Measurements from ENCODE around the gene UGT1A7. TPM values are rescaled to one million over a fixed set of nuclear protein-coding genes. Genes with fewer than 3 reads are reported as not detected.
"Not testable (repeated sequence)": the region's sequence is repeated elsewhere in the genome, so short reads cannot be mapped to it uniquely, and the experiment has no call there.

The UGT1A7 gene
- polyA plus RNA-seq, 1 donor = not detected

GRCh38 chr2:233712611-233713261 lies 31.0 kb downstream of the UGT1A7 start, which contains the start of gene UGT1A5:
UGT1A5 (plus strand) TSS chr2:233712907; CDS start chr2:233712992, 85 bp downstream.
- DNase-seq (ENCODE audit: low read depth) = no peak

GRCh38 chr2:233713262-233713615 lies 31.5 kb downstream of the UGT1A7 start:
- no peak for DNase-seq (ENCODE audit: low read depth)

- DNase-seq (ENCODE audit: low read depth) = no peak
Observed at GRCh38 chr2:233714121-233714520, 32.4 kb downstream of the UGT1A7 start.

- DNase-seq (ENCODE audit: low read depth) = no peak
Observed at GRCh38 chr2:233718552-233718951, 36.9 kb downstream of the UGT1A7 start, which contains the start of gene UGT1A4. UGT1A4 (plus strand) TSS chr2:233718736; CDS start chr2:233718821, 85 bp downstream.

GRCh38 chr2:233728723-233729301 lies 47.1 kb downstream of the UGT1A7 start, which contains the start of gene UGT1A3:
UGT1A3 (plus strand) TSS chr2:233729042; CDS start chr2:233729127, 85 bp downstream.
- no peak for DNase-seq (ENCODE audit: low read depth)

GRCh38 chr2:233736868-233737653 lies 55.4 kb downstream of the UGT1A7 start:
- not testable (repeated sequence) for DNase-seq (ENCODE audit: low read depth)

GRCh38 chr2:233740870-233741269 lies 59.2 kb downstream of the UGT1A7 start:
- no peak for DNase-seq (ENCODE audit: low read depth)

GRCh38 chr2:233743464-233744259 lies 62.0 kb downstream of the UGT1A7 start:
- no peak for DNase-seq (ENCODE audit: low read depth)

- DNase-seq (ENCODE audit: low read depth) = no peak
Observed at GRCh38 chr2:233745073-233745755, 63.5 kb downstream of the UGT1A7 start.

GRCh38 chr2:233745838-233746237 lies 64.1 kb downstream of the UGT1A7 start:
- DNase-seq (ENCODE audit: low read depth) = not testable (repeated sequence)

GRCh38 chr2:233746475-233747282 lies 65.0 kb downstream of the UGT1A7 start:
- DNase-seq (ENCODE audit: low read depth) = no peak

- DNase-seq (ENCODE audit: low read depth) = no peak
Observed at GRCh38 chr2:233747283-233747544, 65.5 kb downstream of the UGT1A7 start.

- not testable (repeated sequence) for DNase-seq (ENCODE audit: low read depth)
Observed at GRCh38 chr2:233750689-233751088, 69.0 kb downstream of the UGT1A7 start.

- DNase-seq (ENCODE audit: low read depth) = not testable (repeated sequence)
Observed at GRCh38 chr2:233751212-233752009, 69.7 kb downstream of the UGT1A7 start.

- DNase-seq (ENCODE audit: low read depth) = no peak
Observed at GRCh38 chr2:233754872-233755611, 73.3 kb downstream of the UGT1A7 start.

- no peak for DNase-seq (ENCODE audit: low read depth)
Observed at GRCh38 chr2:233756429-233757081, 74.9 kb downstream of the UGT1A7 start.

GRCh38 chr2:233758141-233758540 lies 76.4 kb downstream of the UGT1A7 start:
- DNase-seq (ENCODE audit: low read depth) = no peak

GRCh38 chr2:233758849-233759248 lies 77.1 kb downstream of the UGT1A7 start:
- no peak for DNase-seq (ENCODE audit: low read depth)

Data from forelimb muscle (tissue), 1 donor.